GM23338 (cell line): Measurements from ENCODE around the gene FBLN2. TPM values are rescaled to one million over a fixed set of nuclear protein-coding genes. Genes with fewer than 3 reads are reported as not detected.

ENCODE experiments used
- ATAC-seq: fragments of 200-7000 bp; cut with Tn5 transposase; 3 replicates; pipeline ENCODE4 v1.9.1; 2020
- DNase-seq: peaks from one replicate; pipeline ENCODE4 v3.0.0-alpha.2; 2015; ENCODE audit warnings: low spot score
- H2AFZ ChIP-seq: fragments of 200-600 bp; sonication (generic); 2 replicates; pipeline ENCODE4 v1.8.0; 2016; ENCODE audit warnings: antibody characterized with exemption, mild to moderate bottlenecking, moderate library complexity
- H3F3A ChIP-seq: fragments of 200-600 bp; sonication (generic); replicated peaks from 2 replicates; pipeline ENCODE4 v1.8.0; 2017; ENCODE audit warnings: antibody characterized with exemption, mixed run types, low read depth
- H3K27ac ChIP-seq: fragments of 200-600 bp; sonication (generic); 2 replicates; pipeline ENCODE4 v1.6.1; 2016; ENCODE audit warnings: low read depth
- H3K27me3 ChIP-seq: fragments of 200-600 bp; sonication (generic); 2 replicates; pipeline ENCODE4 v1.8.0; 2016; ENCODE audit warnings: mild to moderate bottlenecking, mixed run types, moderate library complexity; ENCODE audit not compliant: insufficient read depth
- H3K36me3 ChIP-seq: fragments of 200-600 bp; sonication (generic); 2 replicates; pipeline ENCODE4 v1.8.0; 2016; ENCODE audit warnings: mild to moderate bottlenecking; ENCODE audit not compliant: insufficient read depth
- H3K4me1 ChIP-seq: fragments of 200-600 bp; sonication (generic); 2 replicates; pipeline ENCODE4 v1.8.0; 2016; ENCODE audit warnings: mild to moderate bottlenecking, moderate library complexity; ENCODE audit not compliant: insufficient read depth
- H3K4me2 ChIP-seq: fragments of 200-600 bp; sonication (generic); 2 replicates; pipeline ENCODE4 v1.7.1; 2017; ENCODE audit warnings: mixed run types
- H3K4me3 ChIP-seq: fragments of 200-600 bp; sonication (generic); 2 replicates; pipeline ENCODE4 v1.6.1; 2016; ENCODE audit warnings: mixed run types
- H3K79me2 ChIP-seq: fragments of 200-600 bp; sonication (generic); replicated peaks from 2 replicates; pipeline ENCODE4 v1.8.0; 2017; ENCODE audit warnings: mild to moderate bottlenecking; ENCODE audit not compliant: insufficient read depth
- H3K9me2 ChIP-seq: fragments of 200-600 bp; sonication (generic); 2 replicates; pipeline ENCODE4 v1.8.0; 2017; ENCODE audit not compliant: insufficient read depth
- H4K20me1 ChIP-seq: fragments of 200-600 bp; sonication (generic); replicated peaks from 2 replicates; pipeline ENCODE4 v1.8.0; 2017; ENCODE audit warnings: mild to moderate bottlenecking; ENCODE audit not compliant: insufficient read depth
- H3K27ac Mint-ChIP-seq: 2 replicates; pipeline ENCODE4 v1.8.0; 2020; ENCODE audit warnings: inconsistent platforms, mild to moderate bottlenecking, moderate library complexity, mixed read lengths
- H3K27me3 Mint-ChIP-seq: 3 replicates; pipeline ENCODE4 v1.8.0; 2022; ENCODE audit warnings: low read depth, mild to moderate bottlenecking, moderate library complexity, mixed read lengths, inconsistent platforms; ENCODE audit not compliant: insufficient read depth, poor library complexity
- H3K36me3 Mint-ChIP-seq: 3 replicates; pipeline ENCODE4 v1.8.0; 2021; ENCODE audit warnings: low read depth, mild to moderate bottlenecking, inconsistent platforms, moderate library complexity, mixed read lengths
- H3K4me1 Mint-ChIP-seq: 3 replicates; pipeline ENCODE4 v1.8.0; 2020; ENCODE audit warnings: mild to moderate bottlenecking, inconsistent platforms, mixed read lengths
- H3K4me3 Mint-ChIP-seq: 3 replicates; pipeline ENCODE4 v1.8.0; 2021; ENCODE audit warnings: moderate library complexity, mild to moderate bottlenecking, inconsistent platforms, mixed read lengths
- H3K9me3 Mint-ChIP-seq: 3 replicates; pipeline ENCODE4 v1.8.0; 2020; ENCODE audit warnings: moderate library complexity, mild to moderate bottlenecking, inconsistent platforms, mixed read lengths
- EZH2 ChIP-seq: fragments of 200-600 bp; sonication (generic); IDR thresholded peaks from one replicate; pipeline ENCODE4 v1.8.0; 2017; ENCODE audit warnings: antibody characterized with exemption, mild to moderate bottlenecking, low read depth; ENCODE audit not compliant: unreplicated experiment
- NANOG ChIP-seq: IDR thresholded peaks from 2 replicates; pipeline ENCODE4 v1.6.1; 2016; ENCODE audit warnings: antibody characterized with exemption, borderline replicate concordance
- POLR2AphosphoS5 ChIP-seq: IDR thresholded peaks from 2 replicates; pipeline ENCODE4 v1.6.1; 2016; ENCODE audit warnings: antibody characterized with exemption, low read depth
- ZNF462 ChIP-seq: fragments of 250-450 bp; sonication (Bioruptor Pico); IDR thresholded peaks from 2 replicates; pipeline ENCODE4 v1.5.0; 2020; ENCODE audit warnings: mild to moderate bottlenecking, moderate library complexity
- polyA plus RNA-seq: library from polyadenylated mRNA; unstranded; fragments of >200 nt; fragmentation: Nextera tagmentation; extraction: Ambion mirVana; gene quantifications from 2 replicates; pipeline ENCODE4 v1.2.1, GENCODE V29; 2016
- total RNA-seq: library from RNA; depleted of rRNA; stranded (reverse); fragments of >200 nt; shearing (Covaris generic); gene quantifications from 2 replicates; pipeline ENCODE4 v1.2.3, GENCODE V29; 2014
- TF ChIP-seq, protein P1 (sequence below): IDR thresholded peaks from 2 replicates; pipeline ENCODE4 v1.6.1; 2016; ENCODE audit warnings: antibody characterized with exemption

The FBLN2 gene
- total and polyA plus RNA-seq, 2 experiments from 2014 or later, result 18.8 to 26.8 TPM

GRCh38 chr3:13544951-13545651 is 3.8 kb upstream of the FBLN2 start (continued):
- TF ChIP-seq ZNF462, result no peak
- no peak for TF ChIP-seq NANOG

GRCh38 chr3:13545952-13546454 is 2.9 kb upstream of the FBLN2 start:
- Mint-ChIP-seq H3K27me3 (peaks cover 19% of the 10 kb centered on the region), H3K4me1 (peaks cover 35% of the 10 kb centered on the region), H3K4me3 (no peak overlapping the region), H3K9me3 (peaks cover 19% of the 10 kb centered on the region), H3K27ac (no peak overlapping the region), H3K36me3 (peaks cover 2% of the 10 kb centered on the region; the same call in 1 of the 3 replicates)
- H3K4me2 ChIP-seq, result no peak overlapping the region
- H3K27me3 ChIP-seq, result peaks cover 13% of the 10 kb centered on the region
- peaks cover 6% of the 10 kb centered on the region; the same call in 1 of the 2 replicates for H3K36me3 ChIP-seq
- H3K79me2 ChIP-seq, result no peaks in the 10 kb centered on the region
- no peak for ATAC-seq
- no peak overlapping the region for H3K4me3 ChIP-seq
- H3F3A ChIP-seq, result no peaks in the 10 kb centered on the region
- H3K9me2 ChIP-seq, result no peaks in the 10 kb centered on the region
- no peak overlapping the region for H3K27ac ChIP-seq
- H3K4me1 ChIP-seq, result peaks cover 5% of the 10 kb centered on the region; the same call in 1 of the 2 replicates
- no peaks in the 10 kb centered on the region for H4K20me1 ChIP-seq
- DNase-seq, result no peak
- no peak overlapping the region for H2AFZ ChIP-seq
- TF ChIP-seq POLR2AphosphoS5 (no peak), ZNF462 (no peak), EZH2 (no peak)
- TF ChIP-seq, protein P1, sequence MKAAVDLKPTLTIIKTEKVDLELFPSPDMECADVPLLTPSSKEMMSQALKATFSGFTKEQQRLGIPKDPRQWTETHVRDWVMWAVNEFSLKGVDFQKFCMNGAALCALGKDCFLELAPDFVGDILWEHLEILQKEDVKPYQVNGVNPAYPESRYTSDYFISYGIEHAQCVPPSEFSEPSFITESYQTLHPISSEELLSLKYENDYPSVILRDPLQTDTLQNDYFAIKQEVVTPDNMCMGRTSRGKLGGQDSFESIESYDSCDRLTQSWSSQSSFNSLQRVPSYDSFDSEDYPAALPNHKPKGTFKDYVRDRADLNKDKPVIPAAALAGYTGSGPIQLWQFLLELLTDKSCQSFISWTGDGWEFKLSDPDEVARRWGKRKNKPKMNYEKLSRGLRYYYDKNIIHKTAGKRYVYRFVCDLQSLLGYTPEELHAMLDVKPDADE, result no peak
